ENCODE results near the gene PDCD4. TPM values are rescaled to one million over a fixed set of nuclear protein-coding genes. Genes with fewer than 3 reads are reported as not detected.

PDCD4 gene
- total and polyA plus RNA-seq, 10 of the 15 experiments (the other 5 are each of a cell fraction or from before 2014, with no cell fraction given), result 101 to 372 (median 171) TPM

GRCh38 chr10:110881247-110881646 is 9.5 kb downstream of the PDCD4 start (continued):
- no peak for TF ChIP-seq E2F4 (IDR thresholded peaks at IDR 0.05; ENCODE audit: low read depth, low read length)
- TF ChIP-seq MXI1 (IDR thresholded peaks at IDR 0.05; ENCODE audit: low read depth, low read length), result no peak

- SMC1A ChIA-PET (ENCODE audit: uncharacterized antibody, unreplicated experiment), result interaction anchor here (0.7 to 11.1 kb wide), 19 partner anchors 9 to 133 kb away, joined by 3 to 102 read pairs (median 5); partner anchors contain the start of gene PDCD4
- no peak overlapping the region for H2AFZ ChIP-seq (ENCODE audit: control insufficient read depth, low read depth, low read length)
- ATAC-seq (peak; percentile 33), DNase-seq (ENCODE audit: low read depth, low spot score) (no peak), FAIRE-seq (no peak)
- peaks cover 2 to 33% of the 10 kb centered on the region in 2 experiments for H3K36me3 ChIP-seq (ENCODE audit: control insufficient read depth in 2 of 2, insufficient read depth in 2 of 2, low read length in 1 of 2)
- H3K4me2 ChIP-seq (ENCODE audit: control insufficient read depth, insufficient read depth), result no peak overlapping the region
- H3K27me3 ChIP-seq (replicated peaks in 1 of 2; ENCODE audit: control insufficient read depth in 2 of 2, insufficient read depth in 2 of 2, low read length in 1 of 2), result no peaks in the 10 kb centered on the region
- in situ Hi-C loops (cut with MboI), result no loop called here
- H3K4me3 ChIP-seq, result 0 out of 2 replicates have a peak overlapping the region, but pooled peaks have one; percentile 13
- POLR2A ChIA-PET, result interaction anchor here (1.0 to 1.4 kb wide), 3 partner anchors 10 to 39 kb away, joined by 3 to 7 read pairs (median 4); partner anchors contain the start of gene PDCD4
- H3K9ac ChIP-seq (ENCODE audit: control insufficient read depth, insufficient read depth, low read length), result no peak overlapping the region
- no peak for TF ChIP-seq PAX5 (IDR thresholded peaks at IDR 0.05; ENCODE audit: borderline replicate concordance, low read depth, low read length)
- TF ChIP-seq MYB (IDR thresholded peaks at IDR 0.05; ENCODE audit: borderline replicate concordance, low read depth, low read length), result no peak
- TF ChIP-seq, protein P1, sequence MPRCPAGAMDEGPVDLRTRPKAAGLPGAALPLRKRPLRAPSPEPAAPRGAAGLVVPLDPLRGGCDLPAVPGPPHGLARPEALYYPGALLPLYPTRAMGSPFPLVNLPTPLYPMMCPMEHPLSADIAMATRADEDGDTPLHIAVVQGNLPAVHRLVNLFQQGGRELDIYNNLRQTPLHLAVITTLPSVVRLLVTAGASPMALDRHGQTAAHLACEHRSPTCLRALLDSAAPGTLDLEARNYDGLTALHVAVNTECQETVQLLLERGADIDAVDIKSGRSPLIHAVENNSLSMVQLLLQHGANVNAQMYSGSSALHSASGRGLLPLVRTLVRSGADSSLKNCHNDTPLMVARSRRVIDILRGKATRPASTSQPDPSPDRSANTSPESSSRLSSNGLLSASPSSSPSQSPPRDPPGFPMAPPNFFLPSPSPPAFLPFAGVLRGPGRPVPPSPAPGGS (IDR thresholded peaks at IDR 0.05; ENCODE audit: borderline replicate concordance, insufficient read depth, low read depth, low read length, poor library complexity, severe bottlenecking), result no peak
- TF ChIP-seq NRF1 (conservative IDR thresholded peaks at IDR 0.05; ENCODE audit: low read depth, low read length), result no peak
- peaks cover 50% of the 10 kb centered on the region for H3K79me2 ChIP-seq (ENCODE audit: control insufficient read depth, insufficient read depth, low read length)
- 66% methylated on average over 4 of the region's 4 CpGs for WGBS (ENCODE audit: insufficient coverage, insufficient replicate concordance, low lambda C conversion rate, missing lambda C conversion rate)
- no peak overlapping the region; the same call in 1 of the 2 replicates for H3K27ac ChIP-seq (ENCODE audit: control insufficient read depth, insufficient read depth)
- RAD21 ChIA-PET (ENCODE audit: unreplicated experiment), result interaction anchor here (0.7 to 4.4 kb wide), 11 partner anchors 10 to 108 kb away, joined by 3 to 37 read pairs (median 6); partner anchors contain the start of genes BBIP1, PDCD4 and SHOC2
- H4K20me1 ChIP-seq (ENCODE audit: control insufficient read depth, insufficient read depth), result no peaks in the 10 kb centered on the region
- peaks cover 6% of the 10 kb centered on the region for H3K4me1 ChIP-seq (ENCODE audit: control insufficient read depth, insufficient read depth, low read length)
- intact Hi-C loops (cut with micrococcal nuclease; ENCODE audit: unreplicated experiment), result no loop called here
- BruUV-seq (replicated peaks), result no TSS peak
- CTCF ChIA-PET, result interaction anchor here (0.6 to 3.4 kb wide), 10 partner anchors 12 to 261 kb away, joined by 3 to 35 read pairs (median 4); no protein-coding TSS in a partner anchor
- H3K9me3 ChIP-seq (replicated peaks; ENCODE audit: control insufficient read depth, insufficient read depth, low read length), result no peaks in the 10 kb centered on the region
Observed at GRCh38 chr10:110881905-110882304, 10.2 kb downstream of the PDCD4 start.

All from GM12878 (cell line).